Mesenchymal stem cell (in vitro differentiated cells and primary cell): ENCODE measurements around the gene KIAA0232.

Experiments used
- DNase-seq: peaks from one replicate; pipeline ENCODE4 v3.0.0-alpha.2; 2013
- H2AFZ ChIP-seq: one replicate; pipeline ENCODE4 v1.6.1; 2013; ENCODE audit warnings: low read depth, mild to moderate bottlenecking, control low read depth, inconsistent platforms, low read length, moderate library complexity
- H2AK5ac ChIP-seq: 2 replicates; pipeline ENCODE4 v1.6.1; 2013; ENCODE audit warnings: low read length, moderate library complexity, mild to moderate bottlenecking, inconsistent platforms; ENCODE audit not compliant: severe bottlenecking
- H2BK120ac ChIP-seq: one replicate; pipeline ENCODE4 v1.6.1; 2013; ENCODE audit warnings: low read depth, mild to moderate bottlenecking, inconsistent platforms, low read length, moderate library complexity
- H2BK12ac ChIP-seq, 2 experiments: one replicate each; pipeline ENCODE4 v1.6.1; 2013; ENCODE audit warnings: inconsistent platforms in 2 of 2, low read length in 2 of 2, mild to moderate bottlenecking in 2 of 2, moderate library complexity in 2 of 2, control low read depth in 1 of 2
- H2BK15ac ChIP-seq: one replicate; pipeline ENCODE4 v1.6.1; 2013; ENCODE audit warnings: mild to moderate bottlenecking, low read depth, inconsistent platforms; ENCODE audit not compliant: poor library complexity, severe bottlenecking
- H2BK5ac ChIP-seq: 2 replicates; pipeline ENCODE4 v1.6.1; 2013; ENCODE audit warnings: low read depth, mild to moderate bottlenecking, low read length, control low read depth, inconsistent platforms; ENCODE audit not compliant: poor library complexity, severe bottlenecking
- H3K14ac ChIP-seq, 2 experiments: one replicate each; pipeline ENCODE4 v1.6.1; 2013; ENCODE audit warnings: inconsistent platforms in 2 of 2, low read length in 2 of 2, control low read depth in 1 of 2, mild to moderate bottlenecking in 1 of 2, moderate library complexity in 1 of 2
- H3K18ac ChIP-seq, 2 experiments: one replicate each; pipeline ENCODE4 v1.6.1; 2013; ENCODE audit warnings: inconsistent platforms in 2 of 2, low read length in 2 of 2, control low read depth in 1 of 2, low read depth in 1 of 2, mild to moderate bottlenecking in 1 of 2
- H3K23ac ChIP-seq, 2 experiments: one replicate each; pipeline ENCODE4 v1.6.1; 2013; ENCODE audit warnings: inconsistent platforms in 2 of 2, low read length in 2 of 2, mild to moderate bottlenecking in 2 of 2, moderate library complexity in 2 of 2, control low read depth in 1 of 2
- H3K27ac ChIP-seq: 2 replicates; pipeline ENCODE4 v1.5.1; 2013; ENCODE audit warnings: mild to moderate bottlenecking, moderate library complexity, low read length, control low read depth, inconsistent platforms; ENCODE audit not compliant: poor library complexity, severe bottlenecking
- H3K27me3 ChIP-seq, 2 experiments: 2 replicates each; pipeline versions ENCODE4 v1.6.1 to v1.7.0; 2013; ENCODE audit warnings: low read length in 2 of 2, mild to moderate bottlenecking in 2 of 2, moderate library complexity in 2 of 2, control low read depth in 1 of 2, inconsistent platforms in 1 of 2; ENCODE audit not compliant: control insufficient read depth in 1 of 2, insufficient read depth in 1 of 2
- H3K36me3 ChIP-seq, 2 experiments: 2 replicates each; pipeline versions ENCODE4 v1.6.1 to v1.7.0; 2013; ENCODE audit warnings: low read length in 2 of 2, control low read depth in 1 of 2, inconsistent platforms in 1 of 2, low read depth in 1 of 2, mild to moderate bottlenecking in 1 of 2; ENCODE audit not compliant: insufficient read depth in 2 of 2, control insufficient read depth in 1 of 2
- H3K4ac ChIP-seq, 2 experiments: one replicate each; pipeline ENCODE4 v1.6.1; 2013; ENCODE audit warnings: inconsistent platforms in 2 of 2, low read length in 2 of 2, mild to moderate bottlenecking in 2 of 2, moderate library complexity in 2 of 2, control low read depth in 1 of 2, low read depth in 1 of 2
- H3K4me1 ChIP-seq: 2 replicates; pipeline ENCODE4 v1.6.1; 2013; ENCODE audit warnings: low read depth, low read length, control low read depth; ENCODE audit not compliant: control insufficient read depth, insufficient read depth
- H3K4me2 ChIP-seq: 2 replicates; pipeline ENCODE4 v1.6.1; 2013; ENCODE audit warnings: low read length, mild to moderate bottlenecking, inconsistent platforms; ENCODE audit not compliant: poor library complexity, severe bottlenecking
- H3K4me3 ChIP-seq, 2 experiments: 2 replicates each; pipeline versions ENCODE4 v1.5.1 to v1.7.0; 2013; ENCODE audit warnings: low read length in 2 of 2, mild to moderate bottlenecking in 2 of 2, control low read depth in 1 of 2, low read depth in 1 of 2; ENCODE audit not compliant: insufficient read depth in 1 of 2
- H3K79me1 ChIP-seq: replicated peaks from 2 replicates; pipeline ENCODE4 v1.6.1; 2013; ENCODE audit warnings: mild to moderate bottlenecking, control low read depth, low read length, inconsistent platforms; ENCODE audit not compliant: poor library complexity, severe bottlenecking
- H3K9ac ChIP-seq: 2 replicates; pipeline ENCODE4 v1.7.0; 2013; ENCODE audit warnings: mild to moderate bottlenecking, low read length, moderate library complexity
- H3K9me3 ChIP-seq: 2 replicates; pipeline ENCODE4 v1.7.0; 2013; ENCODE audit warnings: mild to moderate bottlenecking, low read length; ENCODE audit not compliant: control insufficient read depth
- H4K8ac ChIP-seq: one replicate; pipeline ENCODE4 v1.6.1; 2013; ENCODE audit warnings: inconsistent platforms, mild to moderate bottlenecking, low read length, moderate library complexity
- H4K91ac ChIP-seq: one replicate; pipeline ENCODE4 v1.6.1; 2013; ENCODE audit warnings: mild to moderate bottlenecking, low read length, inconsistent platforms
- WGBS: methylation state at CpG from one replicate; pipeline ENCODE4 v1.1.7; 2013; ENCODE audit warnings: mixed read lengths; 5-methylcytosine and 5-hydroxymethylcytosine counted together

Gene KIAA0232

GRCh38 chr4:6857009-6857882 lies 74.7 kb downstream of the KIAA0232 start:
- Histone ChIP-seq H4K91ac (no peak overlapping the region), H3K27me3 (no peaks in the 10 kb centered on the region), H3K14ac (no peak overlapping the region), H3K4me3 (no peak overlapping the region), H4K8ac (no peak overlapping the region), H2BK15ac (no peak overlapping the region), H2AK5ac (no peak overlapping the region), H3K79me1 (peaks cover 35% of the 10 kb centered on the region), H2BK12ac (no peak overlapping the region), H3K18ac (no peak overlapping the region), H3K4ac (no peak overlapping the region), H3K36me3 (peaks cover 18 to 66% of the 10 kb centered on the region in 2 experiments), H3K9ac (peak overlapping the region; percentile 19), H3K9me3 (peaks cover 7% of the 10 kb centered on the region), H3K27ac (no peak overlapping the region), H2BK120ac (no peak overlapping the region), H3K4me1 (peaks cover 5% of the 10 kb centered on the region), H3K4me2 (no peak overlapping the region), H2AFZ (no peak overlapping the region), H2BK5ac (no peak overlapping the region), H3K23ac (no peak overlapping the region)
- no peak for DNase-seq
- WGBS = 99% methylated on average over 4 of the region's 6 CpGs

DNA sequence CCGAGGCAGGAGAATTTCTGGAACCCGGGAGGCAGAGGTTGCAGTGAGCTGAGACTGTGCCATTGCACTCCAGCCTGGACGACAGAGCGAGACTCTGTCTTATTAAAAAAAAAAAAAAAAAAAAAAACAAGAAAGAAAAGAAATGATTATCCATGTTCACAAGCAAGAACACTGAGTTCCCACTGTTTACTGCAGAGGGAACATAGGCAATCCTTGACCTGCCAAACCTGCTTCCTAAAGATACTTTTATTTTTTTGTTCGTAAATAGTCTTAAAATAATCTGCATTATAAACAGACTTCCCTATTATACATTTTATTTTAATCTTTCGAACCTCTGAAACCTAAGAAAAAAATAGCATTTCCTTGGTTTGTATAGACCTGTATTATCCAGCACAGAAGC lies 76.5 kb downstream of the KIAA0232 start:
- Histone ChIP-seq H2BK5ac (no peak overlapping the region), H3K9me3 (no peaks in the 10 kb centered on the region), H3K18ac (no peak overlapping the region), H3K27me3 (no peaks in the 10 kb centered on the region), H2BK12ac (no peak overlapping the region), H3K4ac (no peak overlapping the region), H3K36me3 (peaks cover 19 to 67% of the 10 kb centered on the region in 2 experiments), H2AK5ac (no peak overlapping the region), H3K14ac (no peak overlapping the region), H3K27ac (no peak overlapping the region), H2BK120ac (no peak overlapping the region), H4K91ac (no peak overlapping the region), H3K23ac (no peak overlapping the region), H2BK15ac (no peak overlapping the region), H3K9ac (no peak overlapping the region), H3K4me3 (no peak overlapping the region), H2AFZ (no peak overlapping the region), H4K8ac (no peak overlapping the region), H3K4me2 (no peak overlapping the region), H3K4me1 (peaks cover 5% of the 10 kb centered on the region), H3K79me1 (peaks cover 36% of the 10 kb centered on the region)
- DNase-seq = no peak
- 100% methylated on average over 2 of the region's 6 CpGs for WGBS

DNA sequence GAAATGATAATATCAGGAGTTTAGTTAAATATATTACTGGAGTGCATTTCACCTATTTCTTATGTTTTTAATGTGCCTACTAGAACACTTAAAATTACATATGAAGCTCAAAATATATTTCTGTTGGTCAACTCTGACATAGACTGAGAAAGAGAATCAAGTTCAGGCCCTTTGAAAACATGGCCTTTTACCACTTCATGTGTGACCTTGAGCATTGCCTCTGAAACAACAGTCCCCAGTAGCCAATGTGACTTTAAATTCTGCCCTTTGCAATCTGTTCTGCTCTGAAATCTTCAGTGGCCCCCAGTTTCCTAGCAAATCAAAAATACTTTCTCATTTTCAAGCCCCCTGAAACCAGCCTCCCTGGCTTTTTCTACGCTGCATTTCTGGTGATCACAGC lies 77.0 kb downstream of the KIAA0232 start:
- H3K4me1 ChIP-seq = peaks cover 2% of the 10 kb centered on the region
- WGBS = 100% methylated on average over 1 of the region's 1 CpG
- H3K27me3 ChIP-seq = no peaks in the 10 kb centered on the region
- no peak overlapping the region for H4K91ac ChIP-seq
- H3K9me3 ChIP-seq = no peaks in the 10 kb centered on the region
- no peak overlapping the region for H2BK120ac ChIP-seq
- H3K27ac ChIP-seq = no peak overlapping the region
- no peak overlapping the region for H3K4ac ChIP-seq
- no peak overlapping the region for H3K23ac ChIP-seq
- no peak overlapping the region for H2BK15ac ChIP-seq
- H2AFZ ChIP-seq = no peak overlapping the region
- H2AK5ac ChIP-seq = no peak overlapping the region
- H3K4me3 ChIP-seq = no peak overlapping the region
- no peak overlapping the region for H3K18ac ChIP-seq
- no peak overlapping the region for H3K9ac ChIP-seq
- H4K8ac ChIP-seq = no peak overlapping the region
- H2BK5ac ChIP-seq = no peak overlapping the region
- peaks cover 32% of the 10 kb centered on the region for H3K79me1 ChIP-seq
- DNase-seq = no peak
- H2BK12ac ChIP-seq = no peak overlapping the region
- no peak overlapping the region for H3K14ac ChIP-seq
- H3K36me3 ChIP-seq = peaks cover 16 to 69% of the 10 kb centered on the region in 2 experiments
- H3K4me2 ChIP-seq = no peak overlapping the region

DNA sequence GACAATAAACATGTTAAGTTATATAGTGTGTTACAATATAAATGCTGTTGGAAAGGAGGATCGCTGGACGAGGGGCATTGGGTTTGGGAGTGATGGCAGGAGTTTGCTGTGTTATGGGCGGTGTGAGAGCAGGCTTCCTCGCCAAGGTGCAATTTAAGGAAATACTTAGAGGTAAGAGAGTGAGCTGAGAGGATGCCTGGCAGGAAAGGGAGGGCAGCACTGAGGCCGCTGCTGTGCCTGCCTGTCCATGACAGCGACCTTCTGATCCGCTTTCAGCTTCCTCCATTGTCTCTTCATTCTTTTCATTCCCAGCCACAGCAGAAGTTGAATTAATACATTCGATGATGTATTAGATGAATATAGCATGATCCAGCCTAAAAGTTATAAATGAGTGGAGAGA lies 85.9 kb downstream of the KIAA0232 start:
- Histone ChIP-seq H2AK5ac (no peak overlapping the region), H3K36me3 (peaks cover 37 to 76% of the 10 kb centered on the region in 2 experiments), H3K4me1 (peaks cover 1% of the 10 kb centered on the region), H3K4ac (no peak overlapping the region), H3K9me3 (no peaks in the 10 kb centered on the region), H3K18ac (no peak overlapping the region), H2BK5ac (no peak overlapping the region), H2BK120ac (no peak overlapping the region), H3K9ac (no peak overlapping the region), H2AFZ (no peak overlapping the region), H3K23ac (no peak overlapping the region), H4K8ac (no peak overlapping the region), H3K4me2 (no peak overlapping the region), H3K4me3 (no peak overlapping the region), H2BK15ac (no peak overlapping the region), H3K79me1 (peaks cover 30% of the 10 kb centered on the region), H2BK12ac (no peak overlapping the region), H3K27me3 (no peaks in the 10 kb centered on the region), H4K91ac (no peak overlapping the region), H3K27ac (no peak overlapping the region), H3K14ac (no peak overlapping the region)
- 97% methylated on average over 8 of the region's 8 CpGs for WGBS
- no peak for DNase-seq
